Neural cell (in vitro differentiated cells): ENCODE data around the gene CSNK1G3.

Experiments used
- EP300 ChIP-seq: fragments of 450-650 bp; conservative IDR thresholded peaks from 2 replicates; pipeline ENCODE4 v1.6.1; 2014; ENCODE audit warnings: antibody characterized with exemption, mild to moderate bottlenecking, moderate library complexity; ENCODE audit not compliant: poor library complexity, severe bottlenecking
- MXI1 ChIP-seq: fragments of 450-650 bp; conservative IDR thresholded peaks from 2 replicates; pipeline ENCODE4 v1.6.1; 2014; ENCODE audit warnings: antibody characterized with exemption, mild to moderate bottlenecking; ENCODE audit not compliant: poor library complexity, severe bottlenecking
- POLR2AphosphoS5 ChIP-seq: IDR thresholded peaks from 2 replicates; pipeline ENCODE4 v1.6.1; 2012
- RAD21 ChIP-seq: fragments of 450-650 bp; conservative IDR thresholded peaks from 2 replicates; pipeline ENCODE4 v1.6.1; 2014; ENCODE audit warnings: antibody characterized with exemption, mild to moderate bottlenecking, moderate library complexity
- TF ChIP-seq, protein P1 (sequence below): fragments of 450-650 bp; IDR thresholded peaks from 2 replicates; pipeline ENCODE4 v1.5.1; 2014; ENCODE audit warnings: antibody characterized with exemption, mild to moderate bottlenecking, moderate library complexity; ENCODE audit not compliant: poor library complexity, severe bottlenecking

DNA sequence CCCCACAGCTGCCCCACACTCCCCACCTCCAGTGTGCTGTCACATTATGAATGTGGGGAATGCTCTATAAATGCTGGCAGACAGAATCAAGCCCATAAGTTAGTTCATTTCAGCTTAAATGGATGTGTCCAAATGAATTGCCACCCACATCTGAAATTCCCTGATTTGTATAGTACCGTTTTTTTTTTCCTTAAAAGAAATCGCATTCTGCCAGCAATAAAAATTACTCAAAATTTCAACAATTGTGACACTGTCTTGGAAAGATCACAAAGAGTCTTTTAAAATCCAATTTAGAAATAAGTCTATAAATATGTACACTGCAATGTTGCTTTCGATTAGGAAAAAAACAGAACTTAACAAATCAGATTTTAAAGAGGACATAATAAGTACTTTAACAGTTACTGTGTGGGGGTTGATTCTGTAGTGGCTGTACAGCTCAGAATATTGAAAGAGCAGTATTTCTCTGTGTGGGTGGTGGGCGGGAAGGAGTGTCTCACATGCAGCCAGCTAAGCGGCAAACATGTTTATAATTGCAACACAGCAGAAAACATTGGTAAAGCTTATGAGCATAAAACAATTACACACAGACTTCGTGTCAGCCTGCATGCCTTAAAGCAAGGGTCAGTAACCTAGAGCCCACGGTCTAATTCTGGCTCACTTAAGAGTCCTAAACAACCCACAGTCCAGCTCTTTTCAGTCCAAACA, 24.9 kb upstream of the CSNK1G3 start:
- TF ChIP-seq, protein P1, sequence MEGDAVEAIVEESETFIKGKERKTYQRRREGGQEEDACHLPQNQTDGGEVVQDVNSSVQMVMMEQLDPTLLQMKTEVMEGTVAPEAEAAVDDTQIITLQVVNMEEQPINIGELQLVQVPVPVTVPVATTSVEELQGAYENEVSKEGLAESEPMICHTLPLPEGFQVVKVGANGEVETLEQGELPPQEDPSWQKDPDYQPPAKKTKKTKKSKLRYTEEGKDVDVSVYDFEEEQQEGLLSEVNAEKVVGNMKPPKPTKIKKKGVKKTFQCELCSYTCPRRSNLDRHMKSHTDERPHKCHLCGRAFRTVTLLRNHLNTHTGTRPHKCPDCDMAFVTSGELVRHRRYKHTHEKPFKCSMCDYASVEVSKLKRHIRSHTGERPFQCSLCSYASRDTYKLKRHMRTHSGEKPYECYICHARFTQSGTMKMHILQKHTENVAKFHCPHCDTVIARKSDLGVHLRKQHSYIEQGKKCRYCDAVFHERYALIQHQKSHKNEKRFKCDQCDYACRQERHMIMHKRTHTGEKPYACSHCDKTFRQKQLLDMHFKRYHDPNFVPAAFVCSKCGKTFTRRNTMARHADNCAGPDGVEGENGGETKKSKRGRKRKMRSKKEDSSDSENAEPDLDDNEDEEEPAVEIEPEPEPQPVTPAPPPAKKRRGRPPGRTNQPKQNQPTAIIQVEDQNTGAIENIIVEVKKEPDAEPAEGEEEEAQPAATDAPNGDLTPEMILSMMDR, result no peak
- TF ChIP-seq POLR2AphosphoS5 (no peak), EP300 (no peak), RAD21 (no peak), MXI1 (no peak)
